ENCODE measurements around the gene DCD. TPM values are rescaled to one million over a fixed set of nuclear protein-coding genes. Genes with fewer than 3 reads are reported as not detected.

DCD gene, protein sequence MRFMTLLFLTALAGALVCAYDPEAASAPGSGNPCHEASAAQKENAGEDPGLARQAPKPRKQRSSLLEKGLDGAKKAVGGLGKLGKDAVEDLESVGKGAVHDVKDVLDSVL
- not detected for total RNA-seq

DNA sequence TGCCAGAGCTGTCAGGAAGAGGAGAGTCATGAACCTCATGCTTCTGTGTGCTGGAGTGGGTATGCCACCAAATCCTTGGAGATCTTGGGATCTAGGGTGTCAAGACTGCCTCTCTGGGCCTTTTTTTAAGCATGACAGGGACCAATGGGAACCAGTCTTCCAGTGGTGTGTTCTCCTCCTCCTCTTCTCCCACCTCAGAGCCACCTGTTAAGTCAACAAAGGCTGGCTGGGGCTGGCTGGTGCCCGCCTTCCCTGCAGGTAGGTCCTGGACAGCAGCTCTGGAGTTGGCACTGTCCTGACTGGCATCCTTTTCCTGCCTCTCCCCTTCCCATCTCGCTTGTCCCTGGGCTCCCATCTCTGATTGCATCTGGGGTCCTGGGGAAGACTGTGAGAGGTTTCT, at the start of gene DCD:
TSS of gene DCD (minus strand) at position 101 of the 400 bp plus-strand sequence. CDS start at position 39, 62 bp downstream.
- Mint-ChIP-seq H3K9me3 (no peaks in the 10 kb centered on the region), H3K4me3 (no peak within 1 kb of the TSS)
- no peak for DNase-seq

DNA sequence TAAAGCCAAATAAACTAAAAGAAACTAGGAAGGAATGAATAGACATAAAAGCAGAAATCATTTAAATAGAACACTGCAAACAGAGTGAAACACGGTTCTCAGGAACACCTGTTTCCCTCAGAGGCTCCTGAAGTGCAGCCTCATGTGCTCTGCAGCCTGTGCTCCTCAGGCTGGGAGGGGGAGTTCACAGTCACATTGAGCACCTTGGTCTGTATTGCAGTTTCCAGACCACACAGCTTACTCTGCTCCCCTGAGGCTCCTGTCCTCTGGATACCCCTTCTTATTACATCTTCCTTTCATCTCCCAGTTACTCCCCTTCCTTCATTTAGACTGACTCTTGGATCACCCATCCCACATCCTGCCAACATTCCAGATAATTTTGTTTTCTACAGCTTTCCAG, 49.7 kb upstream of the DCD start:
- Mint-ChIP-seq H3K9me3 (no peaks in the 10 kb centered on the region), H3K4me3 (no peak overlapping the region), H3K36me3 (no peaks in the 10 kb centered on the region), H3K4me1 (no peaks in the 10 kb centered on the region), H3K27ac (no peak overlapping the region), H3K27me3 (peaks cover 33% of the 10 kb centered on the region)
- ATAC-seq (ENCODE audit: low read depth): no peak
- no peak for DNase-seq
- POLR2A ChIA-PET: no interaction called here

More for the DNA sequence above, at the start of gene DCD:
- Mint-ChIP-seq H3K27me3 (peaks cover 25% of the 10 kb centered on the region), H3K4me1 (peaks cover 4% of the 10 kb centered on the region), H3K27ac (no peak within 1 kb of the TSS), H3K36me3 (no peaks in the 10 kb centered on the region)
- ATAC-seq (ENCODE audit: low read depth): no peak
- POLR2A ChIA-PET: no interaction called here

DNA sequence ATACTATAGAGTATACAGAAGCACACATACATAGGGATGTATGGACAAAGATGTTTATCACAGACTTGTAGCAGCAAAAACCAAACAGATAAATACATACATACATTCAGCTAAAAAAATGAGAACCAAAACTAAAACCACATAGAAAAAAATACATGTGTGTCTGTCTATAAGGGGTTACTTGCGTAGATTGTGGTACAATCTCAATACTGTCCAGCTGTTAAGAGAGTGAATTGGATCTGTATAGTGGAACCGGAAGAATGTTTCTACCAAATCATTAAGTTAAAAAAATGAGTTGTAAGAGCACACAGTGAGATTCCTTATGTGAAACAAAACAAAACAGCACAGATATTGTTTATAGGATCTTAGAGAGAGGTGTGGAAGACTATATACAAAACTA, 44.2 kb upstream of the DCD start:
- Mint-ChIP-seq H3K4me1 (no peaks in the 10 kb centered on the region), H3K4me3 (no peak overlapping the region), H3K27me3 (peaks cover 48% of the 10 kb centered on the region), H3K9me3 (no peaks in the 10 kb centered on the region), H3K36me3 (no peaks in the 10 kb centered on the region), H3K27ac (no peak overlapping the region)
- ATAC-seq (ENCODE audit: low read depth): no peak
- DNase-seq: no peak
- POLR2A ChIA-PET: no interaction called here

DNA sequence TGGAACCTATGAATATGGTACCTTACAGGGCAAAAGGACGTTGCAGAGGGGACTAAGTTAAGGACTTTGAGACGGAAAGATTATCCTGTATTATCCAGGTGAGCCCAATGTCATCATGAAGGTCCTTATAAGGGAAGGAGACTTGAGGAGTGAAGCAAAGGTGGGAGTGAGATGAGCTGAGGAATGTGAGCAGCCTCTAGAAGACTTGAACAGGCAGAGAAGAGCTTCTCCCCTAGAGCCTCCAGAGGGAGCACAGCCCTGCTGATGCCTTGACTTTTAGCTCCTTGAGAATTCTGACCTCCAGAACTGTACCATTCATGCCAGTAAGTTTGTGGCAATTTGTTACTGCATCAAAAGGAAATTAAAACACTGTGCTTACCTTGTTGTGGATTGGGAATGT, 41.8 kb upstream of the DCD start:
- Mint-ChIP-seq H3K36me3 (no peaks in the 10 kb centered on the region), H3K4me3 (no peak overlapping the region), H3K27ac (no peak overlapping the region), H3K4me1 (no peaks in the 10 kb centered on the region), H3K27me3 (peaks cover 51% of the 10 kb centered on the region), H3K9me3 (no peaks in the 10 kb centered on the region)
- no peak for ATAC-seq (ENCODE audit: low read depth)
- POLR2A ChIA-PET: no interaction called here
- DNase-seq: no peak

DNA sequence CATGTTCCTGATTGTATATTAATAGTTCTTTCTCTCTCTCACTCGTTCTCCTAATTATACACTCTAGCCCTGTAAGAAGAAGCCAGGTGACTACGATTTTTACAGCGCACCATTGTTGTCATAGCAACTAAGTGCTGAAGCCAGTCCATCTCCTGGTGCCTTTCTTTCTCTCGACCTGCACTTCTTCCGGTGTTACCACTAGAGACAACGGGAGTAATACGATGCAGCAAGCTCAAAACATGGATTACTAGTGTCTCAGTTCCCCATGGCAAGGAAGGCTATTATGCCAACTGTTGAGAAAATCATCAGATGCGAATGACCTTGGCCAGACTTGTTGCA, 40.8 kb upstream of the DCD start:
- POLR2A ChIA-PET: no interaction called here
- H3K27me3 Mint-ChIP-seq: peaks cover 54% of the 10 kb centered on the region
- no peak overlapping the region for H3K27ac Mint-ChIP-seq
- no peaks in the 10 kb centered on the region for H3K36me3 Mint-ChIP-seq
- no peak for ATAC-seq (ENCODE audit: low read depth)
- H3K4me1 Mint-ChIP-seq: peaks cover 4% of the 10 kb centered on the region
- no peaks in the 10 kb centered on the region for H3K9me3 Mint-ChIP-seq
- no peak overlapping the region for H3K4me3 Mint-ChIP-seq
- no peak for DNase-seq

DNA sequence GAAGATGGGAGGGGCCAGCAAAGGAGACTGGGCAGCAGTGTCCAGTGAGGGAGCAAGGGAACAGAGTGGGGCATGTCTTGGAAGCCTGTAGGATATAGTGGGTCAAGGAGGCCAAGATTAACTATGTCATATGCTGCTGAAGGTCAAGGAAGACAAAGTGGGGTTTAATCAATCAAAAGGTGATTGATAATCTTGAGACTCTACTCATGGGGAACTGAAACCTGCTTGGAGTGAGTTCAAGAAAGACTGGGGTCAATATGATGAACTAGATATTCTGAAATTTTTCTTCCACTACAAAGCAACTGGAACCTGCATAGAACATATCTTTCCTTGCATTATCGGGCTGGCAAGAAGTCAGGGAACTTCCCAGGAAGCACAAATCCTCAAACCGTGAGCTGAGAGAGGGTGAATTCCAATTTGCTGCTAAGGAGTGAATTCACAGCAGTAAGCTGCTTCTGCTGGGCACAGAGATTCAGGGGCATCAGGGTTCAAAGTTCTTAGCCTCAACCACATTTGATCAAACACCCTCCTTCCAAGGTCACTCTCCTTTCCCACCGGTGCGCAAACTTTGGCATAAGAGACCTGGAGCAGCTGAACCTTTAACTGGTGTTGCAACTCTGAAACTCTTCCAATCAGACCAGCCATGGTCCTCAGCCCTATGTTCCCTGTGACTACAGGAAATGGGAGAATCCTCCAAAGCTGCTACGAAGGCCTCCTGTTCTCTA, 40.3 kb upstream of the DCD start:
- DNase-seq: no peak
- Mint-ChIP-seq H3K4me1 (peaks cover 4% of the 10 kb centered on the region), H3K27ac (no peak overlapping the region), H3K9me3 (no peaks in the 10 kb centered on the region), H3K27me3 (peaks cover 52% of the 10 kb centered on the region), H3K36me3 (no peaks in the 10 kb centered on the region), H3K4me3 (no peak overlapping the region)
- POLR2A ChIA-PET: no interaction called here
- ATAC-seq (ENCODE audit: low read depth): no peak

DNA sequence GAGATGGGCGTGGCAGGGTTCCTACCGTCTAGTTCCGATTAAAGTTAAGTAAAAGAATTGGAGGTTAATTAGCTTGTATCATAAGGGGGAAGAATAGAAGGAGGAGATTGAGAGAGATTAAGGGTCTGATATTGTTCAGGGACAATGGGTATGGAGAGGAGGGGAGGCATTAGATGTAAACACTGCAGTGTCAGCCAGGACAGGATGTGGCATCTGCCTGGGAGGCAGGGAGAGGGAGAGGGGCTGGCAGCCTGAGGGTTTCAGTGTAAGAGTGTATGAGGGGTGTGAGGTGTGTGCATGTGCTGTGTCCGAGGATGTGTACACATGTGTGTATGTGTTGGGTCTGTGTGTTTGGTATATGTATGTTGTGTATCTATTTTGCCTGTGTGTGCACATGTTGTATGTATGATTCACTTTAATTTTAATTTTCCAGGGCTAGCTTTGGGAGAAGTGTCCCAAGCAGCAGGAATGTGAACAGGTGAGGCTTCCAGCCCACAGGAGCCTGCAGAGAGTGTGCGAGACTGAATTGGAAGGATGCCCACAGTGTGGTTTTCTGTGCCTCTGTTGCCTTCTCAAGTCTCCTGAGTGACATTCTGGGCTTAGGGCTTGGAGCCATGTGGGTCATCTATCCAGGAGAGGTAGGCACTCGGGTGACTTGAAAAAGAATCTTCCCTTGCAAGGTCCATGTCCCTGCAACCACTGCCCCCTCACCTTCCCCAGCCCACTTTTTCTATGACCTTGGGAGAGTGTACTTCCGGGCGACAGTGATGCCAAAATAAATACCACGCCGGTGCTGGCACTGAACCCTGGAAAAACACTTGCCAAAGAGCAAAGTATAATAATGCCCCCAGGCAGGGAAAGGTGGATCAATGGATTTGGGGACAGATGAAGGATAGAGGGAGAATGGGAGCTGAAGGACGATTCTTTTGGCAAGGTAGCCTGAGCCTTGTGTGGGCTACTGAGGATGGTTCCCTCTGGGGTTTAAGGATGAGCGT, 36.8 kb upstream of the DCD start:
- Mint-ChIP-seq H3K36me3 (no peaks in the 10 kb centered on the region), H3K27ac (no peak overlapping the region), H3K9me3 (no peaks in the 10 kb centered on the region), H3K27me3 (peaks cover 45% of the 10 kb centered on the region), H3K4me1 (peaks cover 4% of the 10 kb centered on the region), H3K4me3 (no peak overlapping the region)
- DNase-seq (no peak), ATAC-seq (ENCODE audit: low read depth) (no peak)
- POLR2A ChIA-PET: no interaction called here

DNA sequence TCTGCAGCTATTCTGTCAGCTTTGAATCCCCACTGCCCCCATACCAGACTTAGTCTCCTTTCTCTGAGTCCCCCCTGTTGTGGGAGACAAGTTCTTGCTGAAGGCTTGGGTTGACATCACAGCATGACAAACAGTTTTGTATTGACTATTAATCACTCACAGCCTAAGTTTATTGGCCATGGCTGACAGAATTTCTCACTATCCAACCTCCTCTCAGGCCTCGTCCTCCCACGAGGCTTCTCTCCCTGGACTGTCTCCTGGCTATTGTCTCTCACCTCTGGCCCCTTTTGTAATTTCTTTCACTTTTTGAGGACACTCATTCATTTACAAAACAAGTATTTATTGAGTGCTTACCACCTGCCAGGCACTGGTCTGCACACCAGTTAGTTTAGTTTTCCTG, 35.2 kb upstream of the DCD start:
- Mint-ChIP-seq H3K4me1 (peaks cover 4% of the 10 kb centered on the region), H3K9me3 (no peaks in the 10 kb centered on the region), H3K27me3 (peaks cover 51% of the 10 kb centered on the region), H3K4me3 (no peak overlapping the region), H3K27ac (no peak overlapping the region), H3K36me3 (no peaks in the 10 kb centered on the region)
- POLR2A ChIA-PET: no interaction called here
- no peak for ATAC-seq (ENCODE audit: low read depth)
- DNase-seq: no peak

DNA sequence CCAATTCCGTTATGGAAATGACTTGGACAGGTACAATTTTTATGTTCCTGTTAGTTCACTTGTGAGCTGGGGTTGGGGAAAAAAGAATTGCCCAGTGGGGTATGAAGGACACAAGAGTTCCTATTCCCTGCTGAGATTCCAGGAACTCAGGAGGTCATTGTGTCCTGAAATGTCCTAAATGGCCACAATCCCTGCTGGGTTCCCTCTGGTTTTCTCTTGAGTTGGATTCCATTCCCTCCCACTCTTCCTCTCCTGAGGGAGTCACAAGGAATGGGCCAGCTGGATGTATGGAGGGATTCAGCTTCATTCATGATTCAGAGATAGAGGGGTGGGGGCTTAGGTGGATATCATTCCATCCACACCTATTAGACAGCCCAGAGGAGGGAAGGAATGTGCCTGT, 34.5 kb upstream of the DCD start:
- Mint-ChIP-seq H3K4me1 (peaks cover 4% of the 10 kb centered on the region), H3K9me3 (no peaks in the 10 kb centered on the region), H3K27me3 (peaks cover 52% of the 10 kb centered on the region), H3K36me3 (no peaks in the 10 kb centered on the region), H3K4me3 (no peak overlapping the region), H3K27ac (no peak overlapping the region)
- POLR2A ChIA-PET: no interaction called here
- ATAC-seq (ENCODE audit: low read depth) (no peak), DNase-seq (no peak)

DNA sequence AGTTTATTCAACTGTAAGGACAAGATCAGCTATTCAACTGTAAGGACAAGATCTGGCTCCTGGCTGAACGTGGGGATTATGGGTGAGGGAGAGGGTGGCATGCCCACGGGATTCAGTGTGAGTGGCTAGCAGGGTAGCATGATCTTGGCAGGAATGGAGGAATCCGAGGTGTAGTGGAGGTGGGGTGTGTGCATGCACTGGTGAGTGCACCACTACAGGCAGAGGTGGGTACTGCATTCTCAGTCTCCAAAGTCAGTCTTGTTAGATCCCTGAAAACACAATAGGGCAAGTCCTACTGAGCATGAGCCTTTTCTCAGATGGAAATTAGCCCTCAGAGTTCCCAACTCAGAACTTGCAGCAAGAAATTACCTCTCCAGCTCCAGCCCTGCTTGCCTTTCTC, 32.2 kb upstream of the DCD start:
- Mint-ChIP-seq H3K27ac (no peak overlapping the region), H3K4me3 (no peak overlapping the region), H3K9me3 (no peaks in the 10 kb centered on the region), H3K36me3 (no peaks in the 10 kb centered on the region), H3K4me1 (peaks cover 4% of the 10 kb centered on the region), H3K27me3 (peaks cover 44% of the 10 kb centered on the region)
- ATAC-seq (ENCODE audit: low read depth) (no peak), DNase-seq (no peak)
- POLR2A ChIA-PET: no interaction called here

DNA sequence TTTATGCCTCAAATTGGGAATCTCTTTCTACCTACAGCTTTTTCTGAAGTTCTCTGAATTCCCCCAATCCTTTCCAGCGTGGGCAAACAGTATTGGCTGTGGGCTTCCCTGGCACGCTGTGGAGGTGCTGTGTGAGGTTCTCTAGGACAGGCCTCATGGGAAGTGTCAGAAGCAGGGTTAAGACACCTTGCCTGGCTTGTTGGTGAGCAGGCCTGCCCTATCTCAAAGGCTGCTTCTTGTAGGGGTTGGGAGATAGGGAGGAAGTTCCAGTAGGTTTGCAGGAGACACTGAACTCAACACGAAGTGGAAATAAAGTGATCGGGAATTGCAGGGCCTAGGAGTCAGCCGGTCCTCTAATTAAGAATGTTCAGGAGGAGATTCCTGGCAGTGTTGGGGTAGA, 30.0 kb upstream of the DCD start:
- Mint-ChIP-seq H3K4me1 (no peaks in the 10 kb centered on the region), H3K4me3 (no peak overlapping the region), H3K36me3 (no peaks in the 10 kb centered on the region), H3K27me3 (peaks cover 33% of the 10 kb centered on the region), H3K9me3 (no peaks in the 10 kb centered on the region), H3K27ac (no peak overlapping the region)
- POLR2A ChIA-PET: no interaction called here
- ATAC-seq (ENCODE audit: low read depth) (no peak), DNase-seq (no peak)

DNA sequence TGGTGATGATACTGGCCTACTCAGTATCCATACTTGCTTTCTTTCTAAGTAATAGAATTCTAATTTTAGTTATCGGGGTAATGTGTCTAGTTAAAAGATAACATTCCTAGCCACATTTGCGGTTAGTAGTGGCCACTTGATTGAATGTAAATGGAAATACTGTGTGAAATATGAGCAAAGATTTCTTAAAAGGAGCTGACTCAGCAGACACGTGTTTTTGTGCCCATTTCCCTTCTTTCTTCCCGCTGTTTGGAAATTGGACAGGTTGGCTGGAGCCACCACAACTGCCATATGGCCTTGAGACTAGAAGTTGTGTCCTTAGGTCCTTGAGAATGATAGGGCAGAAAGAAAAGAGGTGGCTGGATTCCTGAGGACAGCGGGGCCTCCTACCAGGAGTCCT, 19.8 kb upstream of the DCD start:
- POLR2A ChIA-PET: no interaction called here

DNA sequence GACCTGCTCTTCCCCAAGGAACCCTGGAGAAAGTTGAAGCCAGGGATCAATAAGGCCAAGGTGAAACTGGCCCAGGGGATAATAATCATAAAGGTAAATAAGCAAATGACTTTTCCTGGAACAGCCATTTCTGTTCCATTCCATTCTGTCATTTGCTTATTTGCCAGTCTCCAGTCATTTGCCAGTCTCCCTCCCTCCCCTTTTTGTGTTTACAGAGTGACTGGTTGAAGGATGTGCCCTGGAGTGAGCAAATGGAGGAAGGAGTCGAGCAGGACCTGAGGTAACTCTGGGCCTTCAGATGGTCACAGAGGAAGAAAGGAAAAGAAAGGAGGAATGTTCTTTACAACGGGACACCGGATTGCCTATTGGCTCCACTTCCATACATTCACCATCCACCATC, 17.8 kb upstream of the DCD start:
- peaks cover 32% of the 10 kb centered on the region for H3K27me3 Mint-ChIP-seq
- no peaks in the 10 kb centered on the region for H3K36me3 Mint-ChIP-seq
- no peak overlapping the region for H3K27ac Mint-ChIP-seq
- POLR2A ChIA-PET: no interaction called here
- no peak overlapping the region for H3K4me3 Mint-ChIP-seq
- no peaks in the 10 kb centered on the region for H3K4me1 Mint-ChIP-seq
- H3K9me3 Mint-ChIP-seq: no peaks in the 10 kb centered on the region
- DNase-seq: no peak
- ATAC-seq (ENCODE audit: low read depth): no peak

More for the DNA sequence above, 19.8 kb upstream of the DCD start:
- H3K4me3 Mint-ChIP-seq: no peak overlapping the region
- DNase-seq: no peak
- ATAC-seq (ENCODE audit: low read depth): no peak
- no peak overlapping the region for H3K27ac Mint-ChIP-seq
- H3K27me3 Mint-ChIP-seq: peaks cover 37% of the 10 kb centered on the region
- H3K4me1 Mint-ChIP-seq: no peaks in the 10 kb centered on the region
- H3K9me3 Mint-ChIP-seq: no peaks in the 10 kb centered on the region
- no peaks in the 10 kb centered on the region for H3K36me3 Mint-ChIP-seq

Measured in activated naive CD8-positive, alpha-beta T cell treated with anti-CD3 and anti-CD28 coated beads, Interleukin-2, amount 10 ng/mL, durations not matched to agents 7 days and 5 days (primary cell).